ENCODE results near the gene AJUBA. TPM values are rescaled to one million over a fixed set of nuclear protein-coding genes. Genes with fewer than 3 reads are reported as not detected.
A peak's percentile ranks its signal among the peaks of the same experiment; 100 is the strongest.

Gene AJUBA
- total RNA-seq, 1 experiment from 2014 or later: 28.8 TPM

DNA sequence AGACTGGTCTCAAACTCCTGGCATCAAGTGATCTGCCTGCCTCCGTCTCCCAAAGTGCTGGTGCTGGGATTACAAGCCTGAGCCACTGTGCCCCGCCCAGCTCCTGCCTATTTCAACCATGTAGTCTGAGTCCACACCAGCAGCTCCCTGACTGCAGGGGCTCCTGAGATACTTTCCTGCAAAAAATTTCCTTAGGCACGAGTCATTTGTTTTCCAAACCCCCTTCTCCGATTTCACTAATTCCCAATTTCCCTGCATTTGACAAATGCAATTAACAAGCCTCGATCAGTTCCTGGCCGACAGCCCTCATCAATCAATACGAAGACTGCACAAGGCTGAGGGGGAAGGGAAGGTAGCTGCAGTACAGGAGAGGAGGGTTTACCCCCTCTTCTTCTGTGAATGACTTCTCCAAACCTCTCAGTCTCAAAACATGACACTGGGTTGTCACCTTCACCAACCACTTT is 42.3 kb upstream of the AJUBA start:
- H3K4me1 Mint-ChIP-seq: peaks cover 19% of the 10 kb centered on the region
- H3K27ac Mint-ChIP-seq: peak overlapping the region; percentile 78; the same call in 1 of the 2 replicates
- H3K4me3 Mint-ChIP-seq: no peak overlapping the region
- TF ChIP-seq, protein P1, sequence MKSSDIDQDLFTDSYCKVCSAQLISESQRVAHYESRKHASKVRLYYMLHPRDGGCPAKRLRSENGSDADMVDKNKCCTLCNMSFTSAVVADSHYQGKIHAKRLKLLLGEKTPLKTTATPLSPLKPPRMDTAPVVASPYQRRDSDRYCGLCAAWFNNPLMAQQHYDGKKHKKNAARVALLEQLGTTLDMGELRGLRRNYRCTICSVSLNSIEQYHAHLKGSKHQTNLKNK (CRISPR knock-in tag; IDR thresholded peaks at IDR 0.05): no peak
- no peaks in the 10 kb centered on the region for H3K9me3 Mint-ChIP-seq
- ChIA-PET CTCF (interaction anchor here (0.7 to 3.9 kb wide), 9 partner anchors 13 to 70 kb away, joined by 3 to 24 read pairs (median 6); partner anchors contain the start of genes ACIN1 and PSMB11), POLR2A (interaction anchor here (0.7 kb wide), 1 partner anchor 483 kb away, joined by 5 read pairs; no protein-coding TSS in a partner anchor)
- no peaks in the 10 kb centered on the region for H3K27me3 Mint-ChIP-seq (ENCODE audit: low read depth)
- DNase-seq (ENCODE audit: low spot score) (no peak), ATAC-seq (no peak)
- peaks cover 37% of the 10 kb centered on the region for H3K36me3 Mint-ChIP-seq

DNA sequence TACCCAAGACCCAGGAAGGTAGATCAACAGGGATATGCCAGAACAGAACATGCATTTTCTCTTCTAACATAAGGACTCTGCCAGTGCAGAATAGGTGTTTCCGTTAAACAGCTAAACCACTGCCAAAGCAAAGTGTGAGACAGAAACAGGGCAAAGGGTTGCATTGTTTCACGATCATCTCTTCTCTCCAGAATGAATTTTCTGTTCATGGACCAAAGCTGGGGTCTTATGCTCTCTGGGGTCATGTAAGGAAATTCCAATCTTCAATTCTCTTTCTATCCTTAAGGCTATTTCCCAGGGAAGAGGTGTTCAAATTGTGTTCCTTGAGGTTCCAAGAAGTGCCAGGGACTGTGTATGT is 41.4 kb upstream of the AJUBA start:
- POLR2A ChIA-PET: interaction anchor here (1.2 kb wide), 1 partner anchor 29 kb away, joined by 4 read pairs; no protein-coding TSS in a partner anchor
- no peaks in the 10 kb centered on the region for H3K27me3 Mint-ChIP-seq (ENCODE audit: low read depth)
- H3K36me3 Mint-ChIP-seq: peaks cover 29% of the 10 kb centered on the region
- TF ChIP-seq FOXP1 (CRISPR knock-in tag; IDR thresholded peaks at IDR 0.05; ENCODE audit: borderline replicate concordance): no peak
- TF ChIP-seq, protein P2, sequence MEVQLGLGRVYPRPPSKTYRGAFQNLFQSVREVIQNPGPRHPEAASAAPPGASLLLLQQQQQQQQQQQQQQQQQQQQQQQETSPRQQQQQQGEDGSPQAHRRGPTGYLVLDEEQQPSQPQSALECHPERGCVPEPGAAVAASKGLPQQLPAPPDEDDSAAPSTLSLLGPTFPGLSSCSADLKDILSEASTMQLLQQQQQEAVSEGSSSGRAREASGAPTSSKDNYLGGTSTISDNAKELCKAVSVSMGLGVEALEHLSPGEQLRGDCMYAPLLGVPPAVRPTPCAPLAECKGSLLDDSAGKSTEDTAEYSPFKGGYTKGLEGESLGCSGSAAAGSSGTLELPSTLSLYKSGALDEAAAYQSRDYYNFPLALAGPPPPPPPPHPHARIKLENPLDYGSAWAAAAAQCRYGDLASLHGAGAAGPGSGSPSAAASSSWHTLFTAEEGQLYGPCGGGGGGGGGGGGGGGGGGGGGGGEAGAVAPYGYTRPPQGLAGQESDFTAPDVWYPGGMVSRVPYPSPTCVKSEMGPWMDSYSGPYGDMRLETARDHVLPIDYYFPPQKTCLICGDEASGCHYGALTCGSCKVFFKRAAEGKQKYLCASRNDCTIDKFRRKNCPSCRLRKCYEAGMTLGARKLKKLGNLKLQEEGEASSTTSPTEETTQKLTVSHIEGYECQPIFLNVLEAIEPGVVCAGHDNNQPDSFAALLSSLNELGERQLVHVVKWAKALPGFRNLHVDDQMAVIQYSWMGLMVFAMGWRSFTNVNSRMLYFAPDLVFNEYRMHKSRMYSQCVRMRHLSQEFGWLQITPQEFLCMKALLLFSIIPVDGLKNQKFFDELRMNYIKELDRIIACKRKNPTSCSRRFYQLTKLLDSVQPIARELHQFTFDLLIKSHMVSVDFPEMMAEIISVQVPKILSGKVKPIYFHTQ (CRISPR knock-in tag; IDR thresholded peaks at IDR 0.05): no peak
- no peak for TF ChIP-seq ZNF263 (CRISPR knock-in tag; IDR thresholded peaks at IDR 0.05; ENCODE audit: low read depth)
- TF ChIP-seq, protein P3, sequence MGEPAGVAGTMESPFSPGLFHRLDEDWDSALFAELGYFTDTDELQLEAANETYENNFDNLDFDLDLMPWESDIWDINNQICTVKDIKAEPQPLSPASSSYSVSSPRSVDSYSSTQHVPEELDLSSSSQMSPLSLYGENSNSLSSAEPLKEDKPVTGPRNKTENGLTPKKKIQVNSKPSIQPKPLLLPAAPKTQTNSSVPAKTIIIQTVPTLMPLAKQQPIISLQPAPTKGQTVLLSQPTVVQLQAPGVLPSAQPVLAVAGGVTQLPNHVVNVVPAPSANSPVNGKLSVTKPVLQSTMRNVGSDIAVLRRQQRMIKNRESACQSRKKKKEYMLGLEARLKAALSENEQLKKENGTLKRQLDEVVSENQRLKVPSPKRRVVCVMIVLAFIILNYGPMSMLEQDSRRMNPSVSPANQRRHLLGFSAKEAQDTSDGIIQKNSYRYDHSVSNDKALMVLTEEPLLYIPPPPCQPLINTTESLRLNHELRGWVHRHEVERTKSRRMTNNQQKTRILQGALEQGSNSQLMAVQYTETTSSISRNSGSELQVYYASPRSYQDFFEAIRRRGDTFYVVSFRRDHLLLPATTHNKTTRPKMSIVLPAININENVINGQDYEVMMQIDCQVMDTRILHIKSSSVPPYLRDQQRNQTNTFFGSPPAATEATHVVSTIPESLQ (CRISPR knock-in tag; IDR thresholded peaks at IDR 0.05): no peak
- TF ChIP-seq, protein P4, sequence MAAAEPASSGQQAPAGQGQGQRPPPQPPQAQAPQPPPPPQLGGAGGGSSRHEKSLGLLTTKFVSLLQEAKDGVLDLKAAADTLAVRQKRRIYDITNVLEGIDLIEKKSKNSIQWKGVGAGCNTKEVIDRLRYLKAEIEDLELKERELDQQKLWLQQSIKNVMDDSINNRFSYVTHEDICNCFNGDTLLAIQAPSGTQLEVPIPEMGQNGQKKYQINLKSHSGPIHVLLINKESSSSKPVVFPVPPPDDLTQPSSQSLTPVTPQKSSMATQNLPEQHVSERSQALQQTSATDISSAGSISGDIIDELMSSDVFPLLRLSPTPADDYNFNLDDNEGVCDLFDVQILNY (CRISPR knock-in tag; IDR thresholded peaks at IDR 0.05): no peak
- TF ChIP-seq, protein P5, sequence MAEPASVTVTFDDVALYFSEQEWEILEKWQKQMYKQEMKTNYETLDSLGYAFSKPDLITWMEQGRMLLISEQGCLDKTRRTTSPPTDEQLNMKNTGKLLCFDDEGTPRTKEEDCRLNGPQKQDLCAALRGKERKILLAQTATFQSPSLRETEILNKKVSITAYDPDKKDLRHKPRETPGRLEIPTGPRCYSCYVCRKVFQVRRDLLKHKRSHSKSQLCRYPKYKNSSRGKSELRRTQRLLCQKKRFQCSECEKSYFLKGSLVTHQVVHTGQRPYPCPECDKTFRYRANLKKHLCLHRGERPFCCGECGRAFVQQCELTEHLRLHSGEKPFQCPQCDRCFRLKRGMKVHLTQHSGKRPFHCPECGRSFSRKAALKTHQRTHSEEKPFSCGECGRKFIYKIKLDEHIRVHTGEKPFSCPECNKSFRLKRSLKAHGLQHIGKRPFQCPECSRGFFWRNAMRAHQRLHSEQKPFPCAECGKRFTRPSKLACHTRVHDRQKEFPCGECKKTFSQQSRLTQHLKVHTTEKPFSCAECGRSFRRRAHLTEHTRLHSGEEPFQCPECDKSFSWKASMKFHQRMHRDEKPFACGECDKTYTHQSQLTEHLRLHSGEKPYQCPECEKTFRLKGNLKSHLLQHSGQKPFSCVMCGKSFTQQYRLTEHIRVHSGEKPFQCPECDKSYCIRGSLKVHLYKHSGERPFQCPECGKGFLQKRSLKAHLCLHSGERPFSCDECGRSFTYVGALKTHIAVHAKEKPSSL (CRISPR knock-in tag; conservative IDR thresholded peaks at IDR 0.05): no peak
- TF ChIP-seq, protein P6, sequence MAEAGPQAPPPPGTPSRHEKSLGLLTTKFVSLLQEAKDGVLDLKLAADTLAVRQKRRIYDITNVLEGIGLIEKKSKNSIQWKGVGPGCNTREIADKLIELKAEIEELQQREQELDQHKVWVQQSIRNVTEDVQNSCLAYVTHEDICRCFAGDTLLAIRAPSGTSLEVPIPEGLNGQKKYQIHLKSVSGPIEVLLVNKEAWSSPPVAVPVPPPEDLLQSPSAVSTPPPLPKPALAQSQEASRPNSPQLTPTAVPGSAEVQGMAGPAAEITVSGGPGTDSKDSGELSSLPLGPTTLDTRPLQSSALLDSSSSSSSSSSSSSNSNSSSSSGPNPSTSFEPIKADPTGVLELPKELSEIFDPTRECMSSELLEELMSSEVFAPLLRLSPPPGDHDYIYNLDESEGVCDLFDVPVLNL (CRISPR knock-in tag; IDR thresholded peaks at IDR 0.05; ENCODE audit: borderline replicate concordance, low read depth): no peak
- TF ChIP-seq FOXK1 (CRISPR knock-in tag; IDR thresholded peaks at IDR 0.05): no peak
- ATAC-seq: no peak
- peaks cover 16% of the 10 kb centered on the region for H3K4me1 Mint-ChIP-seq
- no peak for DNase-seq (ENCODE audit: low spot score)
- CTCF ChIA-PET: interaction anchor here (0.7 to 3.9 kb wide), 11 partner anchors 17 to 123 kb away, joined by 3 to 24 read pairs (median 5); partner anchors contain the start of genes ACIN1 and PSMB11
- no peak overlapping the region for H3K4me3 Mint-ChIP-seq
- no peaks in the 10 kb centered on the region for H3K9me3 Mint-ChIP-seq
- H3K27ac Mint-ChIP-seq: no peak overlapping the region; the same call in 1 of the 2 replicates

All from WTC11 (cell line).